ENCODE results near the gene CTAGE1.

Gene CTAGE1

DNA sequence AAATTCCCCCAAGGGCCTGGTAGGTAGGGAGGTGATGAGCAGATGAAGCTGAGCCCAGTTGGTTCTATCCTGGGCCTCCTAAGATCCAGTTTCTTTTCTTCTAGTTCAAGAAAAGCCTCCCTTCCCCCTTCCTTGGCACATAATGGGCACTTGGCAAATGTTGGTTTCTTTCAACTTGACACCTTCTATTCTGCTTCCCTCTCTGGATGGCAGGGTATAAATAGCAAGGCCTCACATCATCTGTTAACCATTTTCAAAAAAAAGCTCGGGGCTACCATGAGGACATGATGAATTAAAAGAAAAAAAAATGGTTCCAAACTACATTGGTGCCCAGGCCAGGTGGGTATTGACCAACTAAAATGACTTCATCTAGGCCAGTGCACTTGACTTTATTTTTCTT, 29.9 kb downstream of the CTAGE1 start:
- no peak for DNase-seq

DNA sequence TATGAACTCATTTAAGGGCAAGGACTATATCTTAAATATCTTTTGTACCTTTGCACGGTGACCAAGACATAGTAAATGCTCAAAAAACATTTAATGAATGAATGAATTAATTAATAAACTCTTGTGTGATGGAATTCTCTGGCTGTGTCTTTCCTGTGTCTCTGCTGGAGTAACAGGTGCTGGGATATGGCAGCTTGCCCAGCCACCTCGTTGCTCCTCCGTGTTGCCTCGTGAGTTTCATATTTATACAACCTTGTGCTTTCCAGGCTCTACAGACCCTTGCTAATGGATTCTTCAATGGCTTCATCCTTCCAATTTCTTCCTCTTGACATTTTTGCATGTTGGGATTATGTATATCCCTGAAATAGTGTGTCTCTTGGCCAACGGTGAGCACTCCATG, 30.4 kb downstream of the CTAGE1 start:
- DNase-seq: no peak

DNA sequence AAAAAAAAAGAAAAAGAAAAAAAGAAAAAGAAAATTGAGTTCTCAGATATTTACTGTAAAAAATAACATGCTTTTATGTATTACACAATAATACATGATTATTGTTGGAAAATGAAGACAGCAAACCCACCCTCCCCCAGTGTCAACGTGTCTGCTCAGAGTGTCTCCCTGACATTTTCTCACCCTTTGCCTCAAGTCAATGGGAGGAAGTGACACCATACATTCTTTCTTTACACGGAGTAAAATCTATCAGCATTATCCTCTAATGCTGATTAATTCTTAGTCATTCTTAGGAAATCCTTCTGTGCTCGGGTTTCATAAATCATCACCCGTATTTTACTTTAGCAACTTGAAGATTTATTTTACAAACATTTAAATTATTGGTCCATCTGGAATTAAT, 32.0 kb downstream of the CTAGE1 start:
- DNase-seq: no peak

DNA sequence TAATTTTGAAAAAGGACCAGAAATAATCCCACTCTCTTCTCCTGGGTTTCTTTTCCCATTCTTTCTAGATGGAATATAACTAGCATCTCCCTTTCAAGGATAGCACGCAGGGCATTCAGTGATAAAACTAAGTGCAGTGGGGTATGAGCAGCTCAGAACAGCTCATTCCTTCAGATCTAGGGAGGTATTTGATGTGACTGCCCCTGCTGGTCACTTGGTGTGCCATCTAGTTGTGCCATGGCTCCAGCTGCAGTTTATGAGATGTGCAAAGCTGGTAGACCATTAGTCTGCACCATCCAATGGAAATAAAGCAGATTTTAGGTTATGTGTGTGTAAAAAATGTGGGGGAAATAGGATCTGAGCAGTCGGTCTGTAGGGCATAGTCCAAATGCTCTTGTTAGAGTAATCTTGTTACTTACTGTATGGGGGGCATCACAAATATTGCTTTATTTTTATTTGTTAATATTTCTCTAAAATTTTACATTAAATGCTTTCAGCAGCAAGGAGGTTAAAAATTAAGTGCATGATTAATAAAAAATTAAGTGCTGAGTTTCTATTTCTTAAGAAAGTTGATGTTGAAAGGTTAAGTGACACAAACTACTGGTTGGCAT, 38.9 kb downstream of the CTAGE1 start:
- peak; percentile 3 for DNase-seq

DNA sequence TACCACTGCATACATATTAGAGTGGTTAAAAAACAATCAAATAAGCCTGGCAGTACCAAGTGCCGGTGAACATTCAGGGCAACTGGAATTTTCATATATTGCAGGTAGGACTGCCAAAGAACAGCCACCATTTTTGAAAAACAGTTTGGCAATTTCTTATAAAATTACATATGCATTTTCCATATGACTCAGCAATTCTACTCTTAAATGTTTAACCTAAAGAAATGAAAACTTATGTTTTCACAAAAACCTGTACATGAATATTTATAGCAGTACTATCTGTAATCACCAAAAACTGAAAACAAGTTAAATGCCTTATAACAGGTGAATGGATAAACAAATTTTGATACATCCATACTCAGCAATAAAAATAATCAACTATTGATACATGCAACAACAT, 39.9 kb downstream of the CTAGE1 start:
- no peak for DNase-seq

DNA sequence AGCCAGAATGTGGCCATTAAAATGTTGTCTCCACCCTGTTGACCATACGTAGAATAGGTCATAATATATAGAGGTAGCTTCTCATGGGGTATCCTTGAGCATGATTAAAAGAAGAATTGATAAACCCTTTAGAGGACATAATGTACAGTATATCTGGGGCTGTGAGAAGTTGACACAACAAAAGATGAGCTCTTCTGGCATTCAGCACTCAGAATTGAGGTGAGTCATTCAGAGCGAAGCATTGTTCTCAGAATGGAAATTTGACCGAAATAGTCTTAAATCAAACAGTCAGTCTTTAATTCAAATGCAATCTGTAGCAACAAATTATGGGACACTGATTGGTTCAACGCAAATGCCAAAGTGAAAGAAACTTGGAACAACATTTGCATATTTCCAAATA, 47.3 kb downstream of the CTAGE1 start:
- DNase-seq: no peak

DNA sequence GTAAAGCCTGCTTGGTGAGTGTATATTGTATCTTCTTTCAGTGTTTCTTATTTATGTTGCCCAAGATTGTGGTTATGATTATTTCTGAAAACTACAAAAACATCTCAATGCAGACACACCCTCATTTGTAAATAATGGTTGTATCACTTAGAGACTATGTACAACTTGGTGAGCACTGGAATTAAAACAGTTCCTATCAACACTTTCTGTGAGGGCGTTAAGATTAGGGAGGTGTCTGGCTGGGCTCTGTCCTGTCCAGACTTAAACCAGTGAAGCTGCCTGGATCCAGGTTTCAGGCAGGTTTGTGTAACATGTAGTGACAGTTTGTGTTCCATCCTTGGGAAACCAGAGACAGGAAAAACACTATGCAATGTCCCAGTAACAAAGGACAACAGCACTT, 49.7 kb downstream of the CTAGE1 start:
- no peak for DNase-seq

DNA sequence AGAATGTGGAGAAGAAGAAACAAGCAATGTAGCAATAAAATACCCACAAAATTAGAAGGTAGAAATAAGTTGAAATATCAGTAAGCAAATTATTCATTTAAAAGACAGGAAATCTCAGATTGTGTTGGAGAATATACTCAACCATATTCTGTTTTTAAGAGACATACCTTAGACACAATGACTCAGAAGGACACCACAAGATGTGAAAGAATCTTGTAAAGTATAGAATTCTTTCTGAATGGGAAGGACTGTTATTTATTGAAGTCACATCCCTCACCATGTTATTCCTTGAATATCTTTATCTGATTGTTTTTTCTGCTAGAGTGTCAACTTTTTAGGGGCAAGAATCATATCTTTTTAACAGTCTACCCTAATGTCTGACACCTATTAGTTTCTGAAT, 50.4 kb downstream of the CTAGE1 start:
- no peak for DNase-seq

DNA sequence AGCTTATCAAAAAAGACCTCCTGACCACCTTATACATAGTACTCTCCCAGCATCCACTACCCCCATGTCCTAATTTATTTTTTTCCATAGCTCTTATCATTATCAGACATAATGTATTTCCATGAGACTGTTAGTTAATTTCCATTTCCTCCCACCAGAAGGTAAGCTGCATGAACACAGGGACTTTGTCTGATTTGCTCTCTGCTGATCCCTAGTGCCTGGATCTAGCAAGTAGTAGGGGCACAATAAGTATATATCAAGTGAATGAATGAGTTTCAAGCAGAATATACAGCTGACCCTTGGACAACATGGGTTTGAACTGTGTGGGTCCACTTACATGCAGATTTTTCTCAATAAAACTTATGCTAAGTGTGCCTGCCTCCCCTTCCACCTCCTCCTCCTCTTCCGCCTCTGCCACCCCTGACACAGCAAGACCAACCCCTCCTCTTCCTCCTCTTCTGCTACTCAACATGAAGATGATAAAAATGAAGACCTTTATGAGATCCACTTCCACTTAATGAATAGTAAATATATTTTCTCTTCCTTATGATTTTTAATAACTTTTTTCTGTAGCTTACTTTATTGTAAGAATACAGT, 53.8 kb downstream of the CTAGE1 start:
- no peak for DNase-seq
